GM21737 (cell line): ENCODE measurements around the gene UBE2G1.
"Not testable (repeated sequence)": the region's sequence is repeated elsewhere in the genome, so short reads cannot be mapped to it uniquely, and the experiment has no call there.

Source experiments
- ATAC-seq: cut with Tn5 transposase; IDR thresholded peaks from one replicate; pipeline ENCODE4 v1.9.1; 2021; ENCODE audit warnings: mild to moderate bottlenecking, moderate library complexity; ENCODE audit not compliant: unreplicated experiment

The UBE2G1 gene

GRCh38 chr17:4255271-4255670 is 111.2 kb downstream of the UBE2G1 start:
- not testable (repeated sequence) for ATAC-seq

- ATAC-seq = no peak
These were observed 115.6 kb downstream of the UBE2G1 start for GRCh38 chr17:4250887-4251286.

- no peak for ATAC-seq
These were observed 116.9 kb downstream of the UBE2G1 start for GRCh38 chr17:4249452-4250029.

DNA sequence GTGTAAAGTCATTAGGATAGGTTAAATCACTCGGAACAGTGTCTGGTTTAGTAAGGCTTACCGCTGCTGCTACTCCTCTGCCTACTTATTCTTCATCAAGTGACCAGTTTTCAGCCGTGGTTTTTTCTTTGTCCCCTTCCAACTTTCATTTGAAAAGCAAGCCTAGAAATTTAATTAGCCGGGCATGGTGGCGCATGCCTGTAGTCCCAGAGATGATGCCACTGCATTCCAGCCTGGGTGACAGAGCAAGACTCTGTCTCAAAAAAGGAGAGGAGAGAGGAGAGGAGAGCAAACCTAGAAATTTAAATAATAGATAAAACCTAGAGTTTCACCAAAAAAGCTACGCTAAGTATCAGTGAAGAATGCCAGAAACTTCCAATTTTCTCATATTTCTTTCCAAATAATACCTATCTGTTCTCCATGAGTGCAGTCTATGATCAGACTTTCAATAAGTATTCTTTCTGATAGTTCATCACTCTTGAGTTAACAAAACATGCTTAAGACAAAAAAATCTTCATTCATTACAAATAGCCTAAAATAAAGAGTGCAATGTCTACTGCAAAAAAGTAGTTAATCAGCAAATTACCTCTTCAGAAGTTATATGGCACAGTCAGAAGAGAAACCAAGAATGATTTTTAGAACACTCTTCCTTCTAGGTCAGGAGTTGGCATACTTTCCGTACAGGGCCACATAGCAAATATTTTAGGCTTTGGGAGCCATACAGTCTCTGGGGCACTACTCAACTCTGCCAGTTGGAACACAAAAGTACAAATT is 117.8 kb downstream of the UBE2G1 start:
- ATAC-seq = no peak

DNA sequence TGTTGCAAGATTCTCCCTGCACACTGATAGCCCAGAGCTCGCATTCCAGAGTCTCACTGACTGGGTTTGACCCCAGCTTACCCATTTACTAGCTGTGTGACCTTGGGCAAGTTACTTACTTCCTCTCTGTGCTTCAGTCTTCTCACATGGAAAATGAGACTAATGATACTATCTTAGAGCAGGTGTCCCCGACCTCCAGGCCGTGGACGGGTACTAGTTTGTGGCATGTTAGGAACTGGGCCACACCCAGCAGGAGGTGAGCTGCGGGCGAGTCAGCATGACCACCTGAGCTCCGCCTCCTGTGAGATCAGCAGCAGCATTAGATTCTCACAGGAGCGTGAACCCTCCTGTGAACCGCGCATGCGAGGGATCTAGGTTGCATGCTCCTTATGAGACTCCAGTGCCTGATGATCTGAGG is 118.5 kb downstream of the UBE2G1 start:
- no peak for ATAC-seq

DNA sequence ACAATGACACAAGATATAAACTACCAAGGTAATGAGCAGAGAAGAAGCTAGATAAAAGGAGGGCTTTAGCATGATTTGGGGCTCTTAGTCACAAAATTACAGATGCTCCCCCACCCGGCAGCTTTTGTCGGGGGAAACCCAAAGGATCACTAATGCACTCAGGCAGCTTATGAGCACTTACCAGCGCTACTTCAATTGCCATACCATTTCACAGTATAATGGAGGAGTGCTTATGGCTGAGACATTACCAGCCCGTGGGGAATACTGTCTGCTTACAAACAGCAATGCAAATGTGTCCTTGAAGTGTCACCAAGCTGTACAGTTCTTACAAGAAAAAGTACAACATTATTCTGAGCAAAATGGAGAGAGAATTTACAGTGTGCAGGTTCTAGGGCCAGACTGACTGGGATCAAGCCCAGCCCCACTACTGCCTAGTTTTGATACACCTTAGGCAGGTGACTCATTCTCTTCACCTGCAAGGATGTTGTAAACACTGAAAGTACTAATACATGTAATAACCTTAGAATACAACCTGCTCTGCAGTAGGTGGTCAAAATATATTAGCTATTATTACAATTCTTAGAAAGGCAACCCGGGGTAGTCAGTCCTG is 119.0 kb downstream of the UBE2G1 start:
- no peak for ATAC-seq

GRCh38 chr17:4246674-4247073 is 119.8 kb downstream of the UBE2G1 start:
- no peak for ATAC-seq

GRCh38 chr17:4241535-4241934 is 124.9 kb downstream of the UBE2G1 start:
- ATAC-seq = no peak

- no peak for ATAC-seq
These were observed 130.0 kb downstream of the UBE2G1 start for GRCh38 chr17:4236456-4236855.

- ATAC-seq = no peak
These were observed 130.8 kb downstream of the UBE2G1 start for GRCh38 chr17:4235372-4236279.

DNA sequence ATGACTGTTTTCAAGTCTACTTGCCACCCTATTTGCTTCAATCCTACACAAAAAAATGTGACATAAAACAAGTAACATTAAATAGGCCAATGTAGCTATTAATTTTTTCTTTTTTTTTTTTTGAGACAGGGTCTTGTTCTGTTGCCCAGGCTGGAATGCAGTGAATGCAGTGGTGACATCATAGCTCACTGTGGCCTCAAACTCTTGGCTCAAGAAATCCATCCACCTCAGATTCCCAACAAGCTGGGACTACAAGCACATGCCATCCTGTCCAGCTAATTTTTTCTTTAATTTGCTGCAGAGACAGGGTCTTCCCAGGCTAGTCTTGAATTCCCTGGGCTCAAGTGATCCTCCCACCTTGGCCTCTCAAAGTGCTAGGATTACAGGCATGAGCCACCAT is 132.1 kb downstream of the UBE2G1 start:
- ATAC-seq = no peak

DNA sequence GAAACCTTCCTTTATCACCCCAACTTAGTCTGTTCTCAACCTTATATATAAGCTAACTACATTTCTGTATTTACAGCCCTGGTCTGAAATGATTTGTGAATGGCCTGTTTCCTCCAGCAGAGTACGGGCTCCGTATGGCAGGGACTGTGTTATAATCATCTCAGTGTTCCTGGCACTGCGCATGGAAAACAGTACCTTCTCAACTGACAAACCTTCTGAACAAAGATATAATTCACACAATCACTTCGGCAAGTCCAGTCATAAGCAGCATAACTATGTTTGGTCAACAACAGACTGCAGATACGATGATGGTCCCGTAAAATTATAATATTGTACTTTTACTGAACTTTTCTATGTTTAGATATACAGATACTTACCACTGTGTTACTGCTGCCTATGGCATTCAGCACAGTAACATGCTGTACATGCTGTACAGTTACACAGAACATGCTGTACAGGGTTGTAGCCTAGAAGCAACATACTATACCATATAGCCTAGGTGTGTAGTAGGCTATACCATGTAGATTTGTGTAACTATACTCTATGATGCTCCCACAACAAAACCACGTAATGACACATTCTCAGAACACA is 132.7 kb downstream of the UBE2G1 start:
- ATAC-seq = no peak

GRCh38 chr17:4232168-4232813 is 134.2 kb downstream of the UBE2G1 start:
- no peak for ATAC-seq

- no peak for ATAC-seq
These were observed 136.6 kb downstream of the UBE2G1 start for GRCh38 chr17:4229627-4230541.

GRCh38 chr17:4221899-4222659 is 144.4 kb downstream of the UBE2G1 start:
- ATAC-seq = no peak

- no peak for ATAC-seq
These were observed 145.3 kb downstream of the UBE2G1 start for GRCh38 chr17:4221163-4221562.

DNA sequence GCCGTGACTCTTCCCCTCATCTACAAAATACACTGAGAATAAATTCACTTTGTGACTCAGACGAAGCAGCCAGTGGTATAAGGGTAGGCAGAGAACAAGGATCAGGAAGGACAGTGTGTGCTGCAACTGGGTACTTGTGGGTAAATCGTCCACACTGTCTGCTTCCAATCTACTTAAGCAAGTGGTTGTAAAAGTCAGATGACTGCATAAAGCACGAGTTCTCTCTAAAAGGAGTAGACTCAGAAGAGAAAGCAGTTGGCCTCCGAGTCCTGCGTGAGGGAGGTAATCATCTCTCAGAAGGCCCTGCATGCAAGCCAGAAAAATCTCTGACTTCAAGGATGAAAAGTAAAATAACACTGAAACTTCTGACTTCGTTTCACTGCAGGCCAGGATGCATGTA is 145.8 kb downstream of the UBE2G1 start:
- no peak for ATAC-seq
